A549 (cell line): ENCODE measurements around the gene SLC16A4.

Experiments
- BHLHE40 ChIP-seq: IDR thresholded peaks from 2 replicates; pipeline ENCODE4 v1.6.1; 2012; ENCODE audit warnings: low read depth, low read length, inconsistent platforms
- CHD2 ChIP-seq: fragments of 150-350 bp; IDR thresholded peaks from 2 replicates; pipeline ENCODE4 v1.6.1; 2014; ENCODE audit warnings: low read length; ENCODE audit not compliant: partially characterized antibody
- EP300 ChIP-seq, 2 experiments: fragments of >200 bp; sonication (Bioruptor Twin); formaldehyde crosslinking; IDR thresholded peaks; 2 replicates in 1 of 2; 3 replicates in 1 of 2; pipeline ENCODE4 v1.6.1; 2016 to 2017

DNA sequence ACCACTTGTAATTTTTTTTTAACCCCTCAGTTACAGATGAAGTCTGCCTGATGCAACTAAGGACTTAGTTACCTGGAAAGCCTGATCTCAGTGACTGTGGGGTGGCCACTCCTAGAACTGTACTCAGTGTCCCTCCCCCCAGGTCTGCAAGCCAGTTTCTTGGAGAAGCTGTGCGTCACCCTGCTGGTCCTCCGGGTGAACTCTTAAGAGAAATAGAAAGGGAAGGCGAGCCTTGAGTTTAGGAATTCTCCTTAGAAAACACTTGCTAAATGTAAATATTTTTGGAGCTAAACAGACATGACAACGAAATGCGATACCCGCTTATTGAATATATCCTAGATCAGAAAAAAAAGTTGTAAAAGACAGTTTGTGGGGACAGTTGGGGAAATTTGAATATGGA, 730 bp downstream of the SLC16A4 start:
- no peak for TF ChIP-seq EP300 (IDR thresholded peaks at IDR 0.05)
- TF ChIP-seq BHLHE40 = no peak
- TF ChIP-seq CHD2 = no peak
